DMS153 treated with DMSO at 0.1 percent for 48 hours (cell line): ENCODE results near the gene TAF5L.
"Not testable (repeated sequence)": the region's sequence is repeated elsewhere in the genome, so short reads cannot be mapped to it uniquely, and the experiment has no call there.

Experiments used
- DNase-seq: peaks from one replicate; lab custom pipeline; 2025; ENCODE audit not compliant: unreplicated experiment; lab: John Stamatoyannopoulos, UW

Gene TAF5L

GRCh38 chr1:229570891-229571516 lies 54.9 kb downstream of the TAF5L start:
- no peak for DNase-seq

- no peak for DNase-seq
Measured at GRCh38 chr1:229570305-229570704, 55.6 kb downstream of the TAF5L start.

GRCh38 chr1:229567109-229567868 lies 58.6 kb downstream of the TAF5L start:
- DNase-seq, result no peak

GRCh38 chr1:229563701-229564100 lies 62.2 kb downstream of the TAF5L start:
- DNase-seq, result no peak

GRCh38 chr1:229563241-229563640 lies 62.7 kb downstream of the TAF5L start:
- no peak for DNase-seq

GRCh38 chr1:229562686-229563085 lies 63.2 kb downstream of the TAF5L start:
- DNase-seq, result no peak

- DNase-seq, result no peak
Measured at GRCh38 chr1:229561141-229561540, 64.8 kb downstream of the TAF5L start.

- DNase-seq, result not testable (repeated sequence)
Measured at GRCh38 chr1:229560124-229560523, 65.8 kb downstream of the TAF5L start.

- not testable (repeated sequence) for DNase-seq
Measured at GRCh38 chr1:229559336-229559801, 66.6 kb downstream of the TAF5L start.

- DNase-seq, result peak; percentile 98
Measured at GRCh38 chr1:229558460-229559335, 67.2 kb downstream of the TAF5L start, which contains the start of gene ABCB10. TSS of gene ABCB10 (minus strand) at chr1:229558707. CDS start at chr1:229558652, 55 bp downstream.

- no peak for DNase-seq
Measured at GRCh38 chr1:229557913-229558414, 68.0 kb downstream of the TAF5L start.

- DNase-seq, result no peak
Measured at GRCh38 chr1:229557200-229557850, 68.6 kb downstream of the TAF5L start.

- DNase-seq, result no peak
Measured at GRCh38 chr1:229554886-229555621, 70.9 kb downstream of the TAF5L start.

- no peak for DNase-seq
Measured at GRCh38 chr1:229553621-229554130, 72.2 kb downstream of the TAF5L start.

- no peak for DNase-seq
Measured at GRCh38 chr1:229552732-229553131, 73.2 kb downstream of the TAF5L start.

GRCh38 chr1:229550812-229551567 lies 74.9 kb downstream of the TAF5L start:
- no peak for DNase-seq

GRCh38 chr1:229547542-229547941 lies 78.4 kb downstream of the TAF5L start:
- no peak for DNase-seq

GRCh38 chr1:229544587-229544986 lies 81.3 kb downstream of the TAF5L start:
- no peak for DNase-seq
